Measurements from ENCODE around the gene IRF7. TPM values are rescaled to one million over a fixed set of nuclear protein-coding genes. Genes with fewer than 3 reads are reported as not detected.

Gene IRF7
- total RNA-seq, 2 experiments from 2014 or later = 160 to 165 TPM

DNA sequence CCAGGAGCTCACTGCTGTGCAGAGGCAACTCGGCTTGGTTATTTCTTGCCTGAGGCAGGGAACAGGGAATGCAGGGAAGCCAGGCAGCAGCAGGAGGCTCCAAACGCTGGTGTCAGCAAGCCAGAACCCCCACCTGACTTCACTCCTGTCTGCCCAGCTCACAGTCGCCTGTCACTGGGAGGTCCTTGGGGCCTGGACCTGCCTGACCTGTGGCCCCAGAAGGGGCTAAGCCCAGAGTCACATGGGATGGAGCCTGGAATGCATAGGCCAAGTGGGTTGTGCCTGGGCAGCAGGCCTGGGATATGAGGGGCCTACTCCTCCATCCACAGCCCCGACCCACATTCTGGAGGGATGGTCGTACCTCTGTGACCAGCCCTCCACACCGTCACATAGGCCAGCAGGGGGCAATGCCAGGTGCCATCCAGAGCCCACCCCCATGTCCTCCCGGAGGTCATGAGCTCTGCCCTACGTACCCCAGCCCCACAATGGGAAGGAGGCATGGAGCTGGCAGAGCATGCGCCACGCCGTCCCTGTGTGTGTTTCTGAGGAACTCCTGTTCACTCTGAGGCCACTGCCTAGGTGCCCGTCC lies 49.7 kb downstream of the IRF7 start:
- no peak for DNase-seq
- no peaks in the 10 kb centered on the region for H3K9me3 Mint-ChIP-seq
- peaks cover 7% of the 10 kb centered on the region for H3K36me3 Mint-ChIP-seq
- POLR2A ChIA-PET = interaction anchor here (1.2 to 3.4 kb wide), 2 partner anchors 10 to 12 kb away, joined by 5 to 18 read pairs; no protein-coding TSS in a partner anchor
- H3K27me3 Mint-ChIP-seq = no peaks in the 10 kb centered on the region
- no peak overlapping the region for H3K27ac Mint-ChIP-seq
- H3K4me3 Mint-ChIP-seq = peak overlapping the region; percentile 90
- ATAC-seq (ENCODE audit: low read depth) = no peak
- H3K4me1 Mint-ChIP-seq = peaks cover 9% of the 10 kb centered on the region

DNA sequence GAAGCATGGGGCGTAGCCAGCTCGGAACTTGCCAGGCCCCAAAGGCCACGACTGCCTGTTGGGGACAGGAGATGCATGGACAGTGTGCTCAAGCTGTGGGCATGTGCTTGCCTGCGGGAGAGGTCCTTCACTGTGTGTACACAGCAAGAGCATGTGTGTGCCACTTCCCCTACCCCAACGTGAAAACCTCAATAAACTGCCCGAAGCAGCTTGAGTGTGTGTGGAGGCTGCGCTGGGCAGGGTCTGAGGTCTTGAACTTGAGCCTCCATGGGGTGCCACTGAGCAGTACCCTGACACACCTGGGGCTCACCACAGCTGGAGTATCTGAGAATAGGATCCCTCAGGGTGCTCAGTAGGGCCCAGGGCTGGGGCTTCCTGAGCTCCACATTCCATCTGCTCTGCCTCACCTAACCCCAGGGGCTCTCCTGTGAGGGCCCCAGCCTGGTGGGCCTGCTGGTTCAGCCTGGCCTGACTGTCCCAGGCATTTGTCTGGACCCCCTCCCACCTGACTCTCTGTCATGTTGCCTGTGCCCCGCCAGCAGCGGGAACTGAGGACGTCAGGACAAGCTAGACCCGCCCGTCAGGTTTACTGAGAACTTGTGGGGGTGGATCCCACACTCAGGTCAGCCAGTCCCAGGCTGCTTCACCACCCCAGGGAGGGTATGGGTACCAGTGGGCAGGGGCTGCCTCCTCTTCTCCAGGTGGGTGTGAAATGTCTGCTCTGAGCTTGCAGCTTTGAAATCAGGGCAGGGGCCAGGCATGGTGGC lies 51.8 kb downstream of the IRF7 start:
- POLR2A ChIA-PET = interaction anchor here (0.7 to 1.9 kb wide), 3 partner anchors 12 to 214 kb away, joined by 3 to 8 read pairs (median 4); partner anchors contain the start of gene PHRF1
- Mint-ChIP-seq H3K27ac (no peak overlapping the region), H3K36me3 (peaks cover 7% of the 10 kb centered on the region), H3K4me1 (peaks cover 14% of the 10 kb centered on the region), H3K9me3 (no peaks in the 10 kb centered on the region), H3K4me3 (peak overlapping the region; percentile 22), H3K27me3 (peaks cover under 1% of the 10 kb centered on the region)
- no peak for ATAC-seq (ENCODE audit: low read depth)
- DNase-seq = peak; percentile 26

DNA sequence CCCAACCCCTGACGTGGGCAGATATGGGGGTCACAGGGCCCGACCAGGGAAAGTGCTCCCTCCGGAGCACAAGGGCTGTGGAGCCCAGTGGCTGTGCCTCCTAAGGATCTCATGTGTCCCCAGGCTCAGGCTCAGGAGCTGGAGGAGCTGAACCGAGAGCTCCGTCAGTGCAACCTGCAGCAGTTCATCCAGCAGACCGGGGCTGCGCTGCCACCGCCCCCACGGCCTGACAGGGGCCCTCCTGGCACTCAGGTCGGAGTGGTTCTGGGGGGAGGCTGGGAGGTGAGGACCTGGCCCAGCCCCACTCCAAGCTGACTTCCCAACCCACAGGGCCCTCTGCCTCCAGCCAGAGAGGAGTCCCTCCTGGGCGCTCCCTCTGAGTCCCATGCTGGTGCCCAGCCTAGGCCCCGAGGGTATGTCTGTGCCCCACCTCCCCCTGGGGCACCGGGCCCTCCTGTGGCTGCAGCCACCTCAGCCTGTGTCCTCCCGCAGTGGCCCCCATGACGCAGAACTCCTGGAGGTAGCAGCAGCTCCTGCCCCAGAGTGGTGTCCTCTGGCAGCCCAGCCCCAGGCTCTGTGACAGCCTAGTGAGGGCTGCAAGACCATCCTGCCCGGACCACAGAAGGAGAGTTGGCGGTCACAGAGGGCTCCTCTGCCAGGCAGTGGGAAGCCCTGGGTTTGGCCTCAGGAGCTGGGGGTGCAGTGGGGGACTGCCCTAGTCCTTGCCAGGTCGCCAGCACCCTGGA lies 52.5 kb downstream of the IRF7 start:
- peaks cover 14% of the 10 kb centered on the region for H3K4me1 Mint-ChIP-seq
- peaks cover 7% of the 10 kb centered on the region for H3K36me3 Mint-ChIP-seq
- POLR2A ChIA-PET = interaction anchor here (1.9 kb wide), 1 partner anchor 12 kb away, joined by 8 read pairs; the partner anchor contains the start of gene PHRF1
- peaks cover 3% of the 10 kb centered on the region for H3K27me3 Mint-ChIP-seq
- ATAC-seq (ENCODE audit: low read depth) (no peak), DNase-seq (no peak)
- H3K4me3 Mint-ChIP-seq = no peak overlapping the region
- no peaks in the 10 kb centered on the region for H3K9me3 Mint-ChIP-seq
- no peak overlapping the region for H3K27ac Mint-ChIP-seq

Small RNA genes within 50 kb of the gene (microRNA-seq; reads per million reads assigned to microRNA genes)
- 3,623 reads per million, percentile 89 among the genes with 10 or more reads in this experiment for gene MIR210

Other genes starting within 250 kb of the IRF7 start
- gene B4GALNT4, start 246.5 kb downstream of the IRF7 start, total RNA-seq = 1 to 10 TPM; 1.1 TPM
- under 1 TPM; 0.30 to 0.45 TPM for gene PKP3, start 221.7 kb downstream of the IRF7 start, total RNA-seq
- gene SIGIRR, start 201.0 kb downstream of the IRF7 start, total RNA-seq = 100 to 1,000 TPM; 273 to 276 TPM
- gene ANO9, start 173.9 kb downstream of the IRF7 start, total RNA-seq = 100 to 1,000 TPM; 115 to 122 TPM
- 10 to 100 TPM; 27.6 to 27.8 TPM for gene PTDSS2, start 165.7 kb downstream of the IRF7 start, total RNA-seq
- gene RNH1, start 108.7 kb downstream of the IRF7 start, total RNA-seq = 10 to 100 TPM; 88.9 to 93.2 TPM
- 10 to 100 TPM; 47.6 to 49.9 TPM for gene HRAS, start 80.4 kb downstream of the IRF7 start, total RNA-seq
- gene LRRC56, start 78.4 kb downstream of the IRF7 start, total RNA-seq = 1 to 10 TPM; 4.3 to 4.7 TPM
- gene LMNTD2, start 55.2 kb downstream of the IRF7 start, total RNA-seq = 1 to 10 TPM; 2.5 to 2.7 TPM
- 10 to 100 TPM; 36.5 to 41.0 TPM for gene RASSF7, start 55.0 kb downstream of the IRF7 start, total RNA-seq
- 10 to 100 TPM; 55.4 to 58.9 TPM for gene PHRF1, start 39.5 kb downstream of the IRF7 start, total RNA-seq
- not detected for gene CDHR5, start 9.0 kb upstream of the IRF7 start, total RNA-seq
- gene SCT, start 11.2 kb upstream of the IRF7 start, total RNA-seq = not detected
- under 1 TPM; 0.51 to 0.72 TPM for gene DRD4, start 21.3 kb upstream of the IRF7 start, total RNA-seq
- gene DEAF1, start 79.3 kb upstream of the IRF7 start, total RNA-seq = 10 to 100 TPM; 33.1 to 36.0 TPM
- 10 to 100 TPM; 38.9 to 39.7 TPM for gene TMEM80, start 79.9 kb upstream of the IRF7 start, total RNA-seq
- gene EPS8L2, start 90.3 kb upstream of the IRF7 start, total RNA-seq = 10 to 100 TPM; 19.0 to 24.5 TPM
- 100 to 1,000 TPM; 199 to 206 TPM for gene TALDO1, start 131.5 kb upstream of the IRF7 start, total RNA-seq
- gene GATD1, start 161.5 kb upstream of the IRF7 start, total RNA-seq = 10 to 100 TPM; 59.8 to 62.4 TPM
- under 1 TPM in 1 of 2 experiments, not detected in 1; 0.37 TPM for gene CEND1, start 174.1 kb upstream of the IRF7 start, total RNA-seq
- 10 to 100 TPM; 35.1 to 35.8 TPM for gene SLC25A22, start 182.3 kb upstream of the IRF7 start, total RNA-seq
- gene PIDD1, start 189.3 kb upstream of the IRF7 start, total RNA-seq = 10 to 100 TPM; 53.4 to 53.6 TPM
- 1,000 to 10,000 TPM; 2,888 to 3,019 TPM for gene RPLP2, start 194.0 kb upstream of the IRF7 start, total RNA-seq
- gene PNPLA2, start 203.0 kb upstream of the IRF7 start, total RNA-seq = 100 to 1,000 TPM; 110 to 125 TPM
- gene CRACR2B, start 212.0 kb upstream of the IRF7 start, total RNA-seq = 10 to 100 TPM; 10.5 to 11.2 TPM
- 10 to 100 TPM; 36.4 to 37.4 TPM for gene CD151, start 217.0 kb upstream of the IRF7 start, total RNA-seq
- 10 to 100 TPM; 76.7 to 78.9 TPM for gene POLR2L, start 226.6 kb upstream of the IRF7 start, total RNA-seq
- 10 to 100 TPM; 19.0 to 20.3 TPM for gene TSPAN4, start 226.9 kb upstream of the IRF7 start, total RNA-seq